Astrocyte (in vitro differentiated cells and primary cell): Measurements from ENCODE around the gene LRRN4. TPM values are rescaled to one million over a fixed set of nuclear protein-coding genes. Genes with fewer than 3 reads are reported as not detected.

Source experiments
- DNase-seq: peaks from one replicate; pipeline ENCODE4 v3.0.0-alpha.2; 2010; ENCODE audit warnings: low read depth
- FAIRE-seq: peaks from 2 replicates; lab custom pipeline; 2011; peaks lifted over from hg19 to GRCh38; lab: Jason Lieb, UNC
- H2AFZ ChIP-seq: 2 replicates; pipeline ENCODE4 v1.6.0; 2012; ENCODE audit warnings: low read depth, low read length, inconsistent platforms
- H3K27ac ChIP-seq: 2 replicates; pipeline ENCODE4 v1.5.1; 2011; ENCODE audit warnings: low read depth, low read length, inconsistent platforms
- H3K27me3 ChIP-seq: 2 replicates; pipeline ENCODE4 v1.6.0; 2011; ENCODE audit warnings: low read length, inconsistent platforms; ENCODE audit not compliant: insufficient read depth
- H3K36me3 ChIP-seq: 2 replicates; pipeline ENCODE4 v1.5.1; 2011; ENCODE audit warnings: low read length, inconsistent platforms; ENCODE audit not compliant: insufficient read depth
- H3K4me1 ChIP-seq: 2 replicates; pipeline ENCODE4 v1.5.1; 2011; ENCODE audit warnings: low read length, inconsistent platforms; ENCODE audit not compliant: insufficient read depth
- H3K4me2 ChIP-seq: 2 replicates; pipeline ENCODE4 v1.6.0; 2012; ENCODE audit warnings: low read length, inconsistent platforms
- H3K4me3 ChIP-seq: 2 replicates; pipeline ENCODE4 v1.5.1; 2011; ENCODE audit warnings: low read depth, mild to moderate bottlenecking, low read length, inconsistent platforms; ENCODE audit not compliant: insufficient read depth
- H3K79me2 ChIP-seq: 2 replicates; pipeline ENCODE4 v1.6.0; 2012; ENCODE audit warnings: mild to moderate bottlenecking, low read length, inconsistent platforms; ENCODE audit not compliant: insufficient read depth
- H3K9ac ChIP-seq: 2 replicates; pipeline ENCODE4 v1.6.0; 2012; ENCODE audit warnings: mild to moderate bottlenecking, low read length, inconsistent platforms
- H3K9me3 ChIP-seq: 2 replicates; pipeline ENCODE4 v1.5.1; 2012; ENCODE audit warnings: low read depth, mild to moderate bottlenecking, low read length, inconsistent platforms; ENCODE audit not compliant: insufficient read depth
- H4K20me1 ChIP-seq: 2 replicates; pipeline ENCODE4 v1.6.0; 2012; ENCODE audit warnings: low read length, inconsistent platforms; ENCODE audit not compliant: insufficient read depth
- H3K27ac Mint-ChIP-seq: one replicate; pipeline ENCODE4 v1.8.0; 2021; ENCODE audit warnings: mild to moderate bottlenecking, mixed read lengths; ENCODE audit not compliant: unreplicated experiment
- H3K27me3 Mint-ChIP-seq: one replicate; pipeline ENCODE4 v1.8.0; 2021; ENCODE audit warnings: low read depth, mixed read lengths; ENCODE audit not compliant: unreplicated experiment
- H3K36me3 Mint-ChIP-seq: one replicate; pipeline ENCODE4 v1.8.0; 2021; ENCODE audit warnings: low read depth, mixed read lengths; ENCODE audit not compliant: unreplicated experiment
- H3K4me1 Mint-ChIP-seq: one replicate; pipeline ENCODE4 v1.8.0; 2021; ENCODE audit warnings: low read depth, mixed read lengths; ENCODE audit not compliant: unreplicated experiment
- H3K4me3 Mint-ChIP-seq: one replicate; pipeline ENCODE4 v1.8.0; 2021; ENCODE audit warnings: mild to moderate bottlenecking, moderate library complexity, mixed read lengths; ENCODE audit not compliant: unreplicated experiment
- H3K9me3 Mint-ChIP-seq: one replicate; pipeline ENCODE4 v1.8.0; 2021; ENCODE audit warnings: mild to moderate bottlenecking, mixed read lengths; ENCODE audit not compliant: unreplicated experiment
- EZH2 ChIP-seq: IDR thresholded peaks from 2 replicates; pipeline ENCODE4 v1.6.1; 2012; ENCODE audit warnings: mild to moderate bottlenecking, low read length, inconsistent platforms; ENCODE audit not compliant: insufficient read depth
- total RNA-seq: library from RNA; stranded (reverse); gene quantifications from 2 replicates; pipeline ENCODE4 v1.2.1, GENCODE V29; 2021
- TF ChIP-seq, protein P1 (sequence below): IDR thresholded peaks from 2 replicates; pipeline ENCODE4 v1.5.1; 2011; ENCODE audit warnings: low read depth, mild to moderate bottlenecking, inconsistent platforms, low read length, moderate library complexity; ENCODE audit not compliant: insufficient read depth

LRRN4 gene
- total RNA-seq, 1 donor from 2014 or later = 1.0 TPM

DNA sequence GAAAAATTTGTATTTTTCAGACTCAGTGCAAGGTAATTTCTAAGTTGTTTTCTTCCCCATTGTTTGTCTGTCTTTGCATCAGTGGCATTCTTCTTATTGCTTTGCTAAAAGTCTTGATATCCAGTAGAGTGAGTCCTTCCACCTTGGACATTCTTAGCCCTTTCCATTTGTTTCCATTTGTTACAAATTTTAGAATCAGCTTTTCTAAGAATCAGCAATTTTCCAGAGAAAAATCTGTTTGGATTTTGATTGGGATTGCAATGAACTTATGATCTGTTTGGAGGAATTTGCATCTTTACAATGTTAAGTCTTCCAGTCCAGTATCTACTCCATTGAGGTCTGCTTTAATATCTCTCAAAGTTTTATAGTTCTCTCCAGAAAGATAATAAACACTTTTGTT is 36.4 kb downstream of the LRRN4 start:
- Histone ChIP-seq H3K9ac (no peak overlapping the region), H3K79me2 (peaks cover 93% of the 10 kb centered on the region), H2AFZ (no peak overlapping the region), H3K4me3 (no peak overlapping the region), H3K9me3 (no peaks in the 10 kb centered on the region), H3K4me1 (no peaks in the 10 kb centered on the region), H3K27ac (no peak overlapping the region), H3K36me3 (peaks cover 20% of the 10 kb centered on the region), H4K20me1 (peaks cover 58% of the 10 kb centered on the region), H3K27me3 (no peaks in the 10 kb centered on the region), H3K4me2 (no peak overlapping the region)
- H3K27me3 Mint-ChIP-seq = no peaks in the 10 kb centered on the region
- H3K4me3 Mint-ChIP-seq = no peak overlapping the region
- DNase-seq = no peak
- no peaks in the 10 kb centered on the region for H3K9me3 Mint-ChIP-seq
- H3K36me3 Mint-ChIP-seq = peaks cover 8% of the 10 kb centered on the region
- TF ChIP-seq, protein P1, sequence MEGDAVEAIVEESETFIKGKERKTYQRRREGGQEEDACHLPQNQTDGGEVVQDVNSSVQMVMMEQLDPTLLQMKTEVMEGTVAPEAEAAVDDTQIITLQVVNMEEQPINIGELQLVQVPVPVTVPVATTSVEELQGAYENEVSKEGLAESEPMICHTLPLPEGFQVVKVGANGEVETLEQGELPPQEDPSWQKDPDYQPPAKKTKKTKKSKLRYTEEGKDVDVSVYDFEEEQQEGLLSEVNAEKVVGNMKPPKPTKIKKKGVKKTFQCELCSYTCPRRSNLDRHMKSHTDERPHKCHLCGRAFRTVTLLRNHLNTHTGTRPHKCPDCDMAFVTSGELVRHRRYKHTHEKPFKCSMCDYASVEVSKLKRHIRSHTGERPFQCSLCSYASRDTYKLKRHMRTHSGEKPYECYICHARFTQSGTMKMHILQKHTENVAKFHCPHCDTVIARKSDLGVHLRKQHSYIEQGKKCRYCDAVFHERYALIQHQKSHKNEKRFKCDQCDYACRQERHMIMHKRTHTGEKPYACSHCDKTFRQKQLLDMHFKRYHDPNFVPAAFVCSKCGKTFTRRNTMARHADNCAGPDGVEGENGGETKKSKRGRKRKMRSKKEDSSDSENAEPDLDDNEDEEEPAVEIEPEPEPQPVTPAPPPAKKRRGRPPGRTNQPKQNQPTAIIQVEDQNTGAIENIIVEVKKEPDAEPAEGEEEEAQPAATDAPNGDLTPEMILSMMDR = no peak
- TF ChIP-seq EZH2 = no peak
- no peak overlapping the region for H3K27ac Mint-ChIP-seq
- FAIRE-seq = no peak
- peaks cover 5% of the 10 kb centered on the region for H3K4me1 Mint-ChIP-seq

GRCh38 chr20:6014957-6015356 is 38.9 kb downstream of the LRRN4 start:
- FAIRE-seq (no peak), DNase-seq (no peak)
- Histone ChIP-seq H3K36me3 (peaks cover 30% of the 10 kb centered on the region), H2AFZ (no peak overlapping the region), H3K4me3 (no peak overlapping the region), H3K27me3 (no peaks in the 10 kb centered on the region), H3K4me2 (no peak overlapping the region), H3K27ac (no peak overlapping the region), H3K9ac (no peak overlapping the region), H3K79me2 (peaks cover 91% of the 10 kb centered on the region), H4K20me1 (peaks cover 69% of the 10 kb centered on the region), H3K4me1 (no peaks in the 10 kb centered on the region), H3K9me3 (no peaks in the 10 kb centered on the region)
- H3K4me3 Mint-ChIP-seq = no peak overlapping the region
- H3K36me3 Mint-ChIP-seq = peaks cover 9% of the 10 kb centered on the region
- no peaks in the 10 kb centered on the region for H3K9me3 Mint-ChIP-seq
- H3K4me1 Mint-ChIP-seq = peaks cover 5% of the 10 kb centered on the region
- H3K27me3 Mint-ChIP-seq = no peaks in the 10 kb centered on the region
- TF ChIP-seq, protein P1 = no peak
- no peak for TF ChIP-seq EZH2
- H3K27ac Mint-ChIP-seq = no peak overlapping the region

DNA sequence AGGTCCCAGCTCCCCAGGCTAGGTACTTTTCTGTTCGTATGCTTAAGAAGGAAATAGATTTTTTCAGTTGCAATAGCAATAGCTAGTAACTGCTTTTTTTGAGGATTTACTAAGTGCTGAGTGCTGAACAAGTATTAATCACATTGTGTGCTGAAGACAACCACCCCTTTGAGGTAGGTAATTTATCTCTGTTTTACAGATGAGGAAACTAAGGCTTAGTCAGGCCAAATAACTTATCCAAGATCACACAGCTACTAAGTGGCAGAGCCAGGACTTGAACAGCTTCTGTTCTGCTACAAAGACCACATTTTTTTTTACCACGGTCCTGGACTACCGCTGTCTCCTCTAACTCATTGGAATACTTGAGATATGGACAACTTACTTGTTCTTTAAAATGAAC is 39.8 kb downstream of the LRRN4 start:
- Mint-ChIP-seq H3K36me3 (peaks cover 9% of the 10 kb centered on the region), H3K4me1 (peaks cover 5% of the 10 kb centered on the region), H3K4me3 (no peak overlapping the region), H3K27me3 (no peaks in the 10 kb centered on the region), H3K27ac (no peak overlapping the region), H3K9me3 (no peaks in the 10 kb centered on the region)
- TF ChIP-seq, protein P1 = no peak
- no peak for TF ChIP-seq EZH2
- H3K79me2 ChIP-seq = peaks cover 91% of the 10 kb centered on the region
- no peak overlapping the region for H3K27ac ChIP-seq
- no peak overlapping the region for H3K4me2 ChIP-seq
- DNase-seq (no peak), FAIRE-seq (no peak)
- peaks cover 71% of the 10 kb centered on the region for H4K20me1 ChIP-seq
- H3K9ac ChIP-seq = no peak overlapping the region
- no peaks in the 10 kb centered on the region for H3K4me1 ChIP-seq
- H3K27me3 ChIP-seq = no peaks in the 10 kb centered on the region
- no peak overlapping the region for H2AFZ ChIP-seq
- no peaks in the 10 kb centered on the region for H3K9me3 ChIP-seq
- H3K36me3 ChIP-seq = peaks cover 35% of the 10 kb centered on the region
- no peak overlapping the region for H3K4me3 ChIP-seq
